IPS-NIHi7 (cell line): Measurements from ENCODE around the gene KCNN3.

Experiments
- DNase-seq: peaks from one replicate; pipeline ENCODE4 v3.0.0; 2012; ENCODE audit warnings: mixed read lengths; ENCODE audit errors: extremely low spot score

The KCNN3 gene

DNA sequence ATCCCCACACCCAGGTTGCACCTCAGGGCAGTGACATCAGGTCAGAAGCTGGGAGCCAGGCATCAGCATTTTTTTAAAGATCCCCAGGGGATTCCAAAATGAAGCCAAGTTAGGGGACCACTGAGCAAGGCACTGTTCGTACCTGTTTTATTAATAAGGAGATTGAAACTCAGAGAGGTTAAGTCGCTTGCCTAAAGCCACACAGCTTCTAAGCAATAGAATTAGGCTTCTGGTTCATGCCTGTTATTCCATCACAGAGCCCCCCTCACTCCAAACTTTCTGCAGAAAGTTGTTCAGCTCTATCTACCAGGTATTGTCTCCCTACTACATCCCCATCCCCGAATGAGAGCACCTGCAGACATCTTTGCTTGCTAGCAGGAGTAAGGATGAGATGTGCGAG is 28.7 kb downstream of the KCNN3 start:
- no peak for DNase-seq

DNA sequence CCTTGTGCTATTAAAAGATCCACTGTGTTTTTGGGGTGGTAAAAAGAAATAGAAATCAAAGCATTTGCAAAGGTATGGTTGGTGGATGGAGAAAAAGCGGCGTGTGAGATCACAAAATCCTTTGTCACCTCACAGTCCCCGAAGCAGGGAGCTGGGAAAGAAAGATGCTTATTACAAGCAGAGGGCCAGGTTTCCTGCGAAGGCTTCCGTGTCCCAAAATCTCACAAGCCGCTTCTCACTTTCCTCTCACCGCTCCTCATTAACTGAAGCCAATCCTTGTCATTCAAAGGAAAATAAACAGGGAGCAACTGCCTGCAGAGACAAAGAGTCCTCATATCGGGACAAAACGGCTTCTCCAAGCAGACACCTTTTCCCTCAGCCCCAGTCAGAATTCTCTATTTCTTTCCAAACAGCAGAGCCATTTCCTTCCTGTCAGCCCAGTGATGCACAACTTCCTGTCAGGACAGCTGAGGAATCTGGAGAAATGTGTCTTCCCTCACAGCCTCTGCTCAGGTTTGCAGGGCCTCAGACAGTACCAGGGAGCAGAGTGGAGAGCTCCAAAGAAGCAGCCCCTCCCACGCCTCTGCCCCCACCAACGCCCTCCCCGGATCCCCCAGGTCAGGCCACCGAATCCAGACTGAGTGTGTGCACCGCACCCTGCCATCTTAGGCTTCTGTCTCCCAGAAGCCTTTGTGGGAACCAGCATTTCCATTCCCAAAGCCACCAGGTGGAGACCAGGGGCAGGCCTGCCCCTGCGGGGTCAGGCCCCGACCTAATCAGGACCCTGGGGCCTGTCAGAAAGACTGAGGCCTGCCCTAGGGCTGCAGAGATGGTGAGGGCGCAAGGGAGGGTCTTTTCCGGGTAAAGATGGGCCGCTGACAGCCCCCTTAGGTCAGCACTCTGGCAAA is 29.6 kb downstream of the KCNN3 start:
- DNase-seq: no peak

DNA sequence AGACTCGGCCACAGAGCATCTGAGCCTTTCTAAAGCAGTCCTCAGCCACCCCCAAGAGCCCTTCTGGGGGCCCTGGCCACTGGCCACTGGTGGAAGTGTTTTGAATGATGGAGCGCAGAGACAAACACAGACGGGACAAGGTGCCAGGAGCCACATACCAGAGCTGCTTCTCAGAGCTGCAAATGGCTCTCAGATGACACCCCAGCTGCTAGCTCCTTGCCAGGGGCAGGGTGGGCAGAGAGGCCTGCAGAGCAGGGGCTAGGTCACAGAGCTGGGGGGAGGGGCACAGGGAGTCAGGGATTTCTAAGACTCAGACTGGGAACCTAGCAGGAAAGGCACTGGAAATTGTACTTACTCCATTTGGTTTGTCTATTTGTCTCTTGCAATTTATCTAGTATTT is 30.4 kb downstream of the KCNN3 start:
- DNase-seq: peak; percentile 49

GRCh38 chr1:154838988-154839387 is 31.1 kb downstream of the KCNN3 start:
- DNase-seq: no peak

- DNase-seq: no peak
Observed at GRCh38 chr1:154838461-154838860, 31.6 kb downstream of the KCNN3 start.

- DNase-seq: no peak
Observed at GRCh38 chr1:154837672-154838171, 32.4 kb downstream of the KCNN3 start.

- DNase-seq: no peak
Observed at GRCh38 chr1:154837034-154837671, 32.9 kb downstream of the KCNN3 start.

DNA sequence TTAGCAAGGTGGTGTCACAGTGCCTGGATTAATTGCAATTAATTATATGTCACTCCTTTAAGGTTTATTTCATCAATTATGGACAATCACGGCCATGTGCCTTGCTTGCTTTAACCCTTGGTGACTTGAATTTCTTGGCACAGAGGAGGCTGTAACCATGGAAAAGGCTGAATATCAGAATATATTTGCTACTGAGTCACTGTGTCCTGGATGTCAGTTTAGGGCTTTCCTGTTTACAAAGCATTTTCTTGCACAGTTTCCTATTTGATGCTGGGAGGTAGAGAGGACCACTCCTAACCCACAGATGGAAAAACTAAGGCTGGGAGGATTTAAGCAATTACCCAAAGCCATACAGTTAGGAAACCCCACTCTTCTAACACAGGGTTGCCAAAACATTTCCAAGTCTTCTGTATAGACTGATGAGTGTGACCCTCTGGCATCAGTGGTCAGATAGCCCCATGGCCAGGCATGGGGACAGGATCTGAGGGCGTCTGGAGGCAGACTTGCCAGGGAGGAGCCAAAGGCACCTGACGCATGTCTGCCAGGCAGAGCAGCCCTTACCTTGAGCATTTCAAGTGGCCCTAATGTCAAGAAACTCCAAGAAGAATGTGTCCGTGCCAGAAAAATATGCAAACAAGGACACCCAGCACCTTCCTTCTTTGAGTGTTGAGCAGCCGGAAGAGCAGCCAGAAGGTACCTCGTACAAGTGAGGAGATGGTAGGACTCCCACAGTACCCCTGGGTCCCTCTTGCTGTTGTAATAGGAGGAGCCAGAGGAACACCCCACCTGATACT is 34.4 kb downstream of the KCNN3 start:
- DNase-seq: no peak

- DNase-seq: no peak
Observed at GRCh38 chr1:154833841-154834240, 36.2 kb downstream of the KCNN3 start.

GRCh38 chr1:154833209-154833608 is 36.9 kb downstream of the KCNN3 start:
- no peak for DNase-seq

GRCh38 chr1:154832384-154832783 is 37.7 kb downstream of the KCNN3 start:
- DNase-seq: no peak

DNA sequence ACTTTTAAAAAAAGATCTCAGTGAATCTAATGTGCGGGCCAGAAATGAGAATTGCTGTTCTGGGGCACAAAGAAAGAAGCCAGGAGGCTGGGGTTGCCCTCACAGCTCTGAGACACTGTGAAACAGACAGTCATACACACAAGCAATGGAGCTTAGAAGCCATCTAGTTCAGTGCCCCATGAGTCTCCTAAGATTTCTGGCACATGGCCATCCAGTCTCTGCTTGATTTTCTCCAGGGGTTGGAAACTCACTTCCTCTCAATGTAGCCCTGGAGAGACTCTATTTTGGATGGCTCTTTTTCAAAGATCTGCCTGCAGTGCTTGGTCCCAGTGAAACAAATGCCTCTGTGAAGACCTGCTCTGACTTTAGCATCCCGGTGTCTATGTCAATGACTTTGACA is 38.6 kb downstream of the KCNN3 start:
- no peak for DNase-seq

GRCh38 chr1:154829062-154829461 is 41.0 kb downstream of the KCNN3 start:
- no peak for DNase-seq

DNA sequence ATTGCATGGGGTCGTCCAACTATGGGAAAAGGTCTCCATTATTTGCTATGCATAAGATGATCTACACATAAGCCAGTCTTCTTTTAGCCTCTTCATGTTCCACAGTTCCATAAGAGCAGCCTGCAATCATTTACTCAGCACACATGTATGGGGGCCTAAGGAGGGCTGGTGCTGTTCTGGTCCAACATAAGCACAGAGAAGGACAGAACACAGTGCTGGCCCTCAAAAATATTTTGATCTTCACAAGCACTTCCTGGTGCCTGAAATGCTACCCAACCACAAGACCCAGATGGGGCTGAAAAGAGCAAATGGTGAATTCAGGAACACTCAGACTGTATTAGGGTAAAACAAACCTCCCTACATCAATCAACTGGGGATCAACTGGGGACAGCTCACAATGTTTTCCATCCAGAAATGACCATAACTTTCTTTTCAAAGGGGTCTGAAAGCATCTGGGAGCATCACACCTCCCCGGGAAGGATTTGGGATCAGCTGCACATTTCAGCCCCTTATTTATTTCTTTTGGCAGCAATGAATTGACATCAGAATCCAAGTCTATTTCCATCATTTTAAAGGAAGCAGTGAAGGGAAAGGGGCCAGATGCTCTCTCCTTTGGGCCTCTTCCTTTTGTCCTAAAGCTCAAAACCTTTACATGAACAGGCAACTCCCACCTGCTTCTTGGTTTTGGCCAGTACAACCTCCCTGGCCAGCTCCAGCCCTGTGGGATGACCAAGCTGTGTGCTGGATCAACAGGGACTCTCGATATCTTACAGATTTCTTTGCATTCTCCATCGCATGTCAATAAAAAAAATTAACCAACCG is 45.7 kb downstream of the KCNN3 start:
- no peak for DNase-seq

DNA sequence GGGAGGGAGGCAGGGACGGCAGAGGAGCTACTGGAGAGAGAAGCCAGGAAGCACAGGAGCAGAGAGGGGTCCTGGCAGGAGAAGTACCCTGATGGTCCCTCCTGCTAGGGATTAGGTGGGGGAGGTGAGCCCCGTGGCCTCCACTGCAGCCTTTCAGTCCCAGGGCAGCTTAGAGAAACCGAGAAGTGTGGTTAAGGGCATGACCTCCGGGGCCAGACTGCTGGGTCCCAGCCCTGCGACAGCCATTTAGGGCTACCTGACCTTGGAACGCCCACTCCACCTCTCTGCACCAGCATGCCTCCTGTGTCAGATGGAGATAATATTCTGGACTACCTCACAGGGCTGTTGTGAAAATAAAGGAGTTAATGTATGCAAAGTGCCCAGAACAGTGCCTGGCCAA is 47.4 kb downstream of the KCNN3 start:
- no peak for DNase-seq

DNA sequence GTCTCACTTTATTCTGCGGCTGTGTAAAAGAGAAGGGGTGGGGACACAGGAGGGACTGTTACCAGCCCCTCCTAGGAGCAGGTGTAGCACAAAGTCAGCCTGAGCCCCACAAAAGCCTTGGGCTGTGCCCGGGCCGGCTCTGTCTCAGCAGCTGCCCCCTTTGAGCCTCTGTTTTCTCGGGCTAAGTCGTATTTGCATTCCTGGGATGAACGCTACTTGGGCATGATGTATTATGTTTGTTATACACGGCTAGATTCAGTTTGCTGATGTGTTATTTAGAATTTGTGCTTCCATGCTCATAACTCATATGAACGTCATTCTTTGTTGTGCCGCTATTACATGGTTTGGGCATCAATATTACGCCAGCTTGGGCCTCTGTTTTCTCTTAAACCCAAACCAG is 47.8 kb downstream of the KCNN3 start:
- no peak for DNase-seq

- no peak for DNase-seq
Observed at GRCh38 chr1:154821083-154821482, 49.0 kb downstream of the KCNN3 start.

- no peak for DNase-seq
Observed at GRCh38 chr1:154820646-154821045, 49.4 kb downstream of the KCNN3 start.

GRCh38 chr1:154819628-154820590 is 50.2 kb downstream of the KCNN3 start:
- DNase-seq: peak; percentile 84

- DNase-seq: no peak
Observed at GRCh38 chr1:154818911-154819310, 51.2 kb downstream of the KCNN3 start.
